Left kidney (tissue), 2 donors: Measurements from ENCODE around the gene CCDC197. TPM values are rescaled to one million over a fixed set of nuclear protein-coding genes. Genes with fewer than 3 reads are reported as not detected.

Experiments used
- DNase-seq: peaks from one replicate; pipeline ENCODE4 v3.0.0-alpha.2; 2013
- polyA plus RNA-seq: library from polyadenylated mRNA; unstranded; fragments of 120-200 nt; gene quantifications from one replicate; pipeline ENCODE4 v1.2.1, GENCODE V29; 2013; ENCODE audit not compliant: insufficient read length

Gene CCDC197
- polyA plus RNA-seq, 1 donor = not detected

DNA sequence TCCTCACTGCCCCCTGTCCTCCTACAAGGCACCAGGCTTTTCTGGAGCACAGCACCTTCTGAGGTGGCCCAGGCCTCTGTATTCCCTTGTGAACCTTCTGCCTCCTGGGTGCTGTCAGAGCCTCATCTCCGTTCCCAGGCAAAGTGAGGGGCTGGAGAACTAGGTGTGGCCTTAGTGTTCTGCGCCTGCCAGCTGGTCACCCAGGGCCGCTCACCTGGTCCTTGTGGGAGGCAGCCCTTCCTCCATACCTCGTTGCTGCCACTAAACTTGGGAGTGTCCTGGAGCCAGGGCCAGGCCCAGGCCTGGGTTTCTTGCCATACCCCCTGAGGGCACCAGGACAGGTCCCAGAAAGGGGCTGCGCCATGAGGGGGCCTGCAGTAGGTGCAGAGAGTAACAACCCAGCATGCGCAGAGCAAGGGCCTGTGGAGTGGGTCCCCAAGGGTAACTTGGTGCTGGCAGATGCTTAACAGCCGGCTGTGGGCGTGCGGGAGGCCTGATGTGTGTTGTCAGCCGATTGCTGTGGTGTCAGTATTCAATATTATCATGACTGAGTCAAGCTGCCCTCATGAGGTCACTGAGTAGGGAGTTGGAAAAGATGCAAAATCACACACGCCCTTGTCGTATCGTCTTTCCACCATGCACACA is 46.1 kb downstream of the CCDC197 start:
- DNase-seq = no peak

- DNase-seq = no peak
These were observed 46.8 kb downstream of the CCDC197 start for GRCh38 chr14:94043756-94044475.

DNA sequence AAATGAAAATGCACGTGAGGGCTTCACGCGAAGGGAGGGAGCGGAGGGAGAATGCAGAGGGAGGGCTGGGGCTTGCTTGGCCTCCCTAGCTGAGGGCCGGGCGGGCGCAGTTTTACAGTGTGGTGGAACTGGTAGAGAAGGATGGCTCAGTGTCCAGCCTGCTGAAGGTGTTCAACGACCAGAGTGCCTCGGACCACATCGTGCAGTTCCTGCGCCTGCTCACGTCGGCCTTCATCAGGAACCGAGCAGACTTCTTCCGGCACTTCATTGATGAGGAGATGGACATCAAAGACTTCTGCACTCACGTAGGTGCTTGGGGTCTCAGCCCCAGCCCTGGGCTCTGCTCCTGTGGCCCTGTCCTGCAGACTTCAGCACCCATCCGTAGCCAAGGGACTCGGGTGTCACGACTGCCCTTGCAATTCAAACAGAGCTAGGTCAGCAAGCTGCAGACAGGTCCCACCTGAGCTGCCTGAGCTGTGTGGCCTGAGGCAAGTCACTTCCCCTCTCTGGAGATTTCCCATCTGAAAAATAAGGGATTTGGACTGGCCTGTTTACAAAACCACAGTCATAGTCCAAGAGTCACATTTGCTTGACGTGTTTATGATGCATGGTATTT is 47.5 kb downstream of the CCDC197 start:
- DNase-seq = no peak

GRCh38 chr14:94045101-94045500 is 48.0 kb downstream of the CCDC197 start:
- no peak for DNase-seq

DNA sequence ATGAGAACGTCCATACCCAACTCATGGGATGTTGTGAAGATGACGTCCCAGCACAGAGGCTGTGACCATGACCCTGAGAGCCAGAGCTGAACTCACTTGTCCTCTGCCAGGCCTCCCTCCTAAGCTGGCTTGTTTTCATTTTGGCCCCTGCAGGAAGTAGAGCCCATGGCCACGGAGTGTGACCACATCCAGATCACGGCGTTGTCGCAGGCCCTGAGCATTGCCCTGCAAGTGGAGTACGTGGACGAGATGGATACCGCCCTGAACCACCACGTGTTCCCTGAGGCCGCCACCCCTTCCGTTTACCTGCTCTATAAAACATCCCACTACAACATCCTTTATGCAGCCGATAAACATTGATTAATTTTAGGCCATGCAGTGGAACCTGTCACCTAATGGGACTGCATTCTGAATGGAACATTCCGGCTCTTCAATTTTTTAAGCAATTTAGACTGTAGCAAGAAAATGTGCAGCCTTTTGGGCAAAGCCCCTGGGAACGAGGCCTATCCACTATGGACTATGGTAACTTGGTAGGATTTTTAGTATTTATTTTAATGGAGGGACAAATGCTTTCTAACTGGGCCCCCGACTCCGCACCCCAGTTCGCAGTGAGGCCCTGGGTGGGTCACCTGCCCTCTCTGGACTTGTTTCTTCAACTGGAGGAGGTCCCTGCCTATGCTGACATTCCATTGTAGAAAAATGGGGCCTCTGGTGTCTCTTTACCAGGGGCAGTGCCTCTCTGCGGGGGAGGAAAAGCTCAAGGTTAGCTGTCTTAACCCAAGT is 48.7 kb downstream of the CCDC197 start:
- no peak for DNase-seq

- no peak for DNase-seq
These were observed 49.7 kb downstream of the CCDC197 start for GRCh38 chr14:94046696-94047250.

- no peak for DNase-seq
These were observed 50.5 kb downstream of the CCDC197 start for GRCh38 chr14:94047581-94047980.

- no peak for DNase-seq
These were observed 51.9 kb downstream of the CCDC197 start for GRCh38 chr14:94048691-94049624.

DNA sequence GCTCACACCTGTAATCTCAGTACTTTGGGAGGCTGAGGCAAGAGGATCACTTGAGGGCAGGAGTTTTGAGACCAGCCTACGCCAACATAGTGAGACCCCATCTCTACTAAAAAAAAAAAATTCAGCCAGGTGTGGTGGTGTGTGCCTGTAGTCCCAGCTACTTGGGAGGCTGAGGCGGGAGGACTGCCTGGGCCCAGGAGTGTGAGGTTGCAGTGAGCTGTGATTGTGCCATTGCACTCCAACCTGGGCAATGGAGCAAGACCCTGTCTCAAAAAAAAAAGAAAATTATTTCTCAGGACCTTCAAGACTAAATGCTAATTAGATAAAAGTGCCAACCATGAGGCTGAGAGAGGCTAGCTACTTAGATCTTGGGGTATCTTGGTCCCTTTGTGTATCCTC is 52.5 kb downstream of the CCDC197 start:
- DNase-seq = no peak

- no peak for DNase-seq
These were observed 53.3 kb downstream of the CCDC197 start for GRCh38 chr14:94050231-94050880.

DNA sequence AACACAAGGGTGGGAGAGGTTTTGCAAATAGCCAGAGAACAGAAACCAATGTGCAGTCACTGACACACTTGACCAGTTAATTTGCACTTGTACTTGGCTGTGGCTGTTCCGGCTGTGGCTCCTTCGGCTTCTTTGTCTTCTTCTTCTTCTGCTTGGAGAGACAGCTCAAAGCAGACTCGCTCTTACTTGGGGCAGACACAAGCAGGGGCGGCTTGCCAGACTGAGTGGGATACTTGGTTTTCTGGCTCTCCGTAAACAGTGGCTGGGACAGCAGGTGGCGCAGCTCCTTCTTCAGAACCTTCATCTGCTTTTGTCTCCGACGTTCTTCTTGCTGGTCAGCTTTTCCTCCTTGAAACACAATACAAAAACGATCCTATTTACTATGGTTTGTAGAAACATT is 54.0 kb downstream of the CCDC197 start:
- DNase-seq = no peak

DNA sequence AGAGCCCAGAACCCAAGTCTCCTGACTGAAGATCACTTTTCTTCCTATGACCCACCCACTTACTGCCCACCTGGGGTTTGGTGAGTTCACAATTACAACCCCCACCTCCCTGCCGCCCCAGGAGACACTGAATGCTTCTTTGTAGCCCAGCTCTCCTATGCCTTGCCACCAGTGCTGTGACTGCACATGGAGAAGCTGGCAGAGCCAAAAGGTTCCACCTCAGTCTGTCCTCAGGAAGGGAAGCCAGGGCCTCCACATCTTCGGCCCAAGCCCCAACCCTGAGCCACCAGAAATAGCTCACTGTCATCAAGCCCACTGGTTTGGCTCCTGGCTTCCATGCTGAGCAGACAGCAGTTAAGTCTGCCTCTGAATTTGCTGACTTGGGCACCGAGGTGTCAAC is 54.7 kb downstream of the CCDC197 start:
- DNase-seq = no peak

GRCh38 chr14:94052199-94052598 is 55.1 kb downstream of the CCDC197 start:
- DNase-seq = no peak

DNA sequence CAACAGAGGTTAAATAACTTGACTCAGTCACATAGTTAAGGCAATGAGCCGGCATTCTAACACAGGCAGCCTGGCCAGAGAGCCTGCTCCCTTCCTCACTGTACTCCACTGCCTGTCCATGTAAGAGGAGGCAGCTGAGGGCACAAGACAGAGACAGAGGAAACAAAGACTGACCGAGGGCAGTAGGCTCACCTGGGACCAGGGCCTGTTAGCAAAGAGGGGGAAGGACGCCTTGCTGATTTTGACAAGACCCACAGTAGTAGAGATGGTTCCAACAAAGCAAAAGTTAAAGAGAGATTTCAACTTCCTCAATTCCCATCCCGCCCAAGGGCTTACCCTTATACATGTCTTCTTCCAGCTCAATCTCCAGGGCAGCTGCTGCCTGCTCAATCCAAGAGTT is 55.6 kb downstream of the CCDC197 start:
- no peak for DNase-seq

DNA sequence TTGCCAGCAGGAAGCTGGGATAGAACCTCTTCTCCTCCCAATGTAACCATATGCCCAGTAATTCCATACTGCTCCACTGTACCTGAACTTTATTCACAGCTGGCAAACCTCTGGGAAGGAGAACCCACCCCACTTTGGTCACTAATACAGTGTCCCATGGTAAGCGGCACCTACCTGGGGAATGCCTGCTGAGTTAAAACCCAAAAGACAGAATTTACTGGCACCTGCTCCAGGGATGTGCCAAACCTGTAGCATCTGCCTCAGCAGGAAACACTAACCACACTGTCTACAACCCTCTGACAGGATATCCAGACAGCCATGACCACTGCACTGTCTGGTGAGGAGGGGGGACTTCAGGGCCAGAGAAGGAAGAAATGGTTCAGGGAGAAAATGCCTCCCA is 57.3 kb downstream of the CCDC197 start:
- no peak for DNase-seq

- no peak for DNase-seq
These were observed 57.8 kb downstream of the CCDC197 start for GRCh38 chr14:94054936-94055335.

- DNase-seq = no peak
These were observed 59.6 kb downstream of the CCDC197 start for GRCh38 chr14:94056579-94057308.

- no peak for DNase-seq
These were observed 61.1 kb downstream of the CCDC197 start for GRCh38 chr14:94058128-94058673.
